GM21367 (cell line): ENCODE measurements around the gene DUOXA2.
"Not testable (repeated sequence)": the region's sequence is repeated elsewhere in the genome, so short reads cannot be mapped to it uniquely, and the experiment has no call there.

Experiments used
- ATAC-seq: cut with Tn5 transposase; IDR thresholded peaks from one replicate; pipeline ENCODE4 v1.9.1; 2021; ENCODE audit not compliant: unreplicated experiment

DUOXA2 gene

GRCh38 chr15:45114076-45114750 lies at the start of gene DUOXA2, which contains the start of gene DUOX2:
TSS of gene DUOXA2 (plus strand) at chr15:45114326. CDS start at chr15:45114606, 280 bp downstream.
TSS of gene DUOX2 (minus strand) at chr15:45114172. CDS start at chr15:45113411, 761 bp downstream.
- no peak for ATAC-seq

DNA sequence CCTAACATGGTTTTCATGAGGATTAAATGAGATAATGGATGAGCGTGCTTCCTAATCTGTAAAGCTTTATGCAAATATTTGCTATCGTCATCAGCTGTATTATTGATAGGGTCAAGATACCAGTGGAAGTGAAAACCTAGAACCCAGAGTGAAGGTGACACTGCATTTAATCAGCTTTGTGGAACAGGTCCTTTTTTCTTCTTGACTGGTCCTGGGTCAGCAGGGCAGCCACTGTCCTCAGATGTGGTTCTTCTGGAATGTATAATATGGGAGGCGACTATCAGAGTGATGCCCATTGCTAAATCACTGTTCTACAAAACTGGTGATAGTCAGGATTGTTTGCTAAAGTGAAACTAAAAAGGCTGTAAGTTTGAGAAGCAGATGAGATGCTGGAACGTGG lies 49.7 kb upstream of the DUOXA2 start:
- no peak for ATAC-seq

- not testable (repeated sequence) for ATAC-seq
Observed at GRCh38 chr15:45069942-45070360, 44.2 kb upstream of the DUOXA2 start.

- not testable (repeated sequence) for ATAC-seq
Observed at GRCh38 chr15:45073602-45074001, 40.5 kb upstream of the DUOXA2 start.

DNA sequence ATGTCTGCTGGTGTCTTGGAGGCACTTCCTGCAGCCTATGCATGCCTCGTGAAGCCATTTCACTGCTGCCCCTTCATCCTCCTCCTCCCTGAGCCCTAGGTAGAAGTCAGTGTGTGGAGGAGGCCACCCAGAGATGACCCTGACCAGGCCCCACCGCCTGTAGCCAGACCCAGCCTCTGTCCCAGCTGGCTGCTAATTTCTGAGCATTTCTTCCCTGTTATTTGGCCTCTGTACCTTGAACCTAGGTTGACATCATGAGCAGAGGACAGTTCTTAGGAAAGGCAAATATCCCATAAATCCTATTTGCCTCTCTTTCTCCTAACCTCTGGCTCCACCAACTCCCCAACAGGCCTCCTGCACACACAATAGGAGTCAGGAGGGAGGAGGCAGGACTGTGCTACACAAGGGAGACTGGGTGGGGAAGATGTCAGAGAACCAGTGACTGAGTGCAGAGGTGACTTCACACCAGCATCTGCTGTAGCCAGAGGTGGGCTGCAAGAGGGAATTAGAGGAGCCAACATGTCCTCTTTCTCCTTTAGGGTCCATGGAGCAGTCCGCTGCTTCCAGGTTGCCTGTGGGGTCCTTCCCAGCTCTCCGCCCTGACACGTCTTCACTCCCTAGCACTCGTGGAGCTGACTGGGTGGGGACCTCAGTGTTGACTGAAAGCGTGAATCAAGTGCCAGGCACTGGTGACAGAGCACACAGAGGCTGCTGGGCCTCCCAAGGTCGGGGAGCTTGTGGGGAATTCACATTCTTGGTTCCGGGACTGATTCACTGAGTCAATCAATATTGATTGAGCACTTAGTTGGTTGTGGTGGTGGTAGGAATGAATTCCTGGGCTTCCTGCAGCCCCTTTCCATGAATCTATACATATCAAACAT lies 38.4 kb upstream of the DUOXA2 start:
- not testable (repeated sequence) for ATAC-seq

DNA sequence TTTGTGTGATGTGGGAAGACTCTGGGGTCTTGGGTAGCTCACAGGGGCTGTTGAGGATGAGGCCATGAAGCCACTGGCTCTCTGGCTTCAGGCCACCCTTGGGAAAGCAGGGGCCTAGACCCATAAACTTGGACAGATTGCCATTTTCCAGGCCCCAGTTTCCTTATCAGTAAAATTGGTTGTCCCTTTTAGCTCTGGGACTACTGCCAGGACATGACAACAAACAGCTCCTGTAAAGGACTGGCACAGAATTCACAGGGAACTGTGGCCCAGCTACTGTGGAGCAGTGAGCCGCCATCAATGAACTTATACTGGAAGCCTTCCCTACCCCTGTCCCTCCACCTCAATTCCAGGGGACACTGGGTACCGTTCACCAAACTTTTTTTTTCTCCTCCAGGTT lies 36.7 kb upstream of the DUOXA2 start:
- not testable (repeated sequence) for ATAC-seq

GRCh38 chr15:45079201-45079600 lies 34.9 kb upstream of the DUOXA2 start:
- ATAC-seq: not testable (repeated sequence)

DNA sequence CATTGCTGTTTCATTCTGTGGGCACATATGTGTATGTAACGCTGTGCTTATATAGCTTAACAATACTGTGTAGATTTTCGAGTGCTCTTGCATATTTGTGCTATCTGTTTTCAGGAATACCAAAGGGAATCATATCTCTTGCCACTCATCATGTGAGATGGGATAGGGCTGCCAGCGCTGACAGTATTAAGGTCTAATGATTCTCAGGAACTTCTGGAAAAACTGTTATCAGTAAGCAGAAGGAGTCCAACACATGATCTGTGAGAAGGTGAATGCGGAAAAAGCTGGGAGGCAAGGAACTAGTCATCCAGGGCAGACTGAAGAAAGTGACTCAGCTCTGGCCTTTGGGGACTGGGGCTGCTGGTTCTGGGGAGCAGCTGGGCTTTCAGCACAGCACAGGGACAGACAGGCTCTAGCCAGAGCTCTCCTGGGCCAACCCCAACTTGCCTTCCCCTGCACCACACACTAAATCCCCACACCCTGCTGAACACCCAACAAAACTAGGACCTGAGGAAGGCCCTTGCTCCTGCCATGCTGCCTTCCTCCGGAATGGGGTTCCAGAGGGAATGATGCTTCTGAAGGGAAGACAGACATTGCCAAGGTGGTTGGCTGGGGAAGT lies 34.4 kb upstream of the DUOXA2 start:
- not testable (repeated sequence) for ATAC-seq

GRCh38 chr15:45080593-45080992 lies 33.5 kb upstream of the DUOXA2 start:
- not testable (repeated sequence) for ATAC-seq

DNA sequence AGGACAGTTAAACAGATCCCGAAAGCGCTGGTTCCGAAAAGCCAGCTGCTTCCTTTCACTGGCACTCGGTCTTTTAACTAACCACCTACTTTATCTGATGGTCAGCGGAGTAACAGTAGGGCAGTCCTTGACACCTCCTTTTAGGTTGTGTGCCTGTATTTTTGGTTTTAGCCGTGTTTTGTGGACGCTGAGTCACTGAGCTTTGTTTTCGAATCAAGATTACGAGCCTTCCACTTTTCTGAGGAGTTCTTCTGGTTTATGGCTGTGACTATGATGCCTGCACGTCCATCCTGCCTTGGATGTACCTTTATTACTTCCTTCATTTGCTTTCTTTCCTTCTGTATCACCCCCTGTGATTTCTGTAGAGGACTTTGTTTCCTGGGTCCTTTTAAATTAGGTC lies 31.7 kb upstream of the DUOXA2 start:
- not testable (repeated sequence) for ATAC-seq

DNA sequence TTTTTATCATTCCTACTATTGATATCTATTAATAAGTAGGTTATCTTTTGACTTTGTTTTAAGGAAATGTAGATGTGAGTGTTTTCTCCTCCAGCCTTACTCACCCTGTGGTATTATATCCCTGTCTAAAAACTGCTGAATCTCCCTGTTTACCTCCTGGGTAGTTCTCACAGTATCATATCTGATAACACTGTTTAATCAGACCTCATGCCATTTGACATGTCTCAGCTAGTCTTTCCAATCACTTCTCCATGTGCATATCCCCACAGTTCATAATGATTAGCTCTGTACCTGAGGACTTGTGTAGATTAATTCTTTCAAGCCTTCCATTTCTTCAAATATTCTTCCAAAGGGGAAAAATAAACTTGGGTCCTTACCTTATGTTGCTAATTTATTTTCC lies 30.9 kb upstream of the DUOXA2 start:
- ATAC-seq: no peak

DNA sequence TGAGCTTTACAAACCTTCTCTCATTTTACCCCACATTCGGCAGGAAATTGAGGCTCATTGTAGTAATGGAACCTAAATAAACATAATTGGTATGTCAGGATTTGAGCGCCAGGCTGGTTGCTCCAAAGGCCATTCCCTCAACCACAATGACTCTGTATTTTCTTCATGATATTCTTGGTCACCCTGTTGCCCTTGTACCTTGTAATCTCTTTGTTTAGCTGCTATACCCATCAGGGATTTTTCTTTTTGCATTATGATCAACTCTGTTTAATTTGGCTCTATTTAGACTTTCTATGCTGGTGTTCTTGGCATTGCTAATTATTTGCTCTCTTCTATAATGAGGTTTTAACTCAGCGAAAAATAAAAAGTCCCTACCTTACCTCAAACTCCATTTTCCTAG lies 30.0 kb upstream of the DUOXA2 start:
- no peak for ATAC-seq

DNA sequence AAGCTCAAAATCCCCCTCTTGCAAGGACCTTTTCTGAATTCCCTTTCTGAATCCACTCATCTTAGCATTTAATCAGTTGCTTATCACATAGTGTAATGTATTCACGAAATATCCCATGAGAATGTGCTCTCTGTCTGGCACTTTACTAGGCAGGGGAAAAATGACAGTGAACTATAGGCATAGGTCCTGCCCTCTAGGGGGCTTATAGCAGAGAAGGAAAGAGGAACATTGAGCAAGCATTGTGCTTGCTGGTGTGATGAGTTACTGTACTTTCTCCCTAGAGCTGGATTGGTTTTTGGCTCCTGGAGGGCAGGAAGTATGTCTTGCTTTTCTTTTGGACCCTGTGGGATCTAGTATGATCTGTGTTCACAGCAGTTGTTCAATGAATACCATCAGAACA lies 26.6 kb upstream of the DUOXA2 start:
- no peak for ATAC-seq

GRCh38 chr15:45088801-45089711 lies 25.1 kb upstream of the DUOXA2 start:
- ATAC-seq: no peak

DNA sequence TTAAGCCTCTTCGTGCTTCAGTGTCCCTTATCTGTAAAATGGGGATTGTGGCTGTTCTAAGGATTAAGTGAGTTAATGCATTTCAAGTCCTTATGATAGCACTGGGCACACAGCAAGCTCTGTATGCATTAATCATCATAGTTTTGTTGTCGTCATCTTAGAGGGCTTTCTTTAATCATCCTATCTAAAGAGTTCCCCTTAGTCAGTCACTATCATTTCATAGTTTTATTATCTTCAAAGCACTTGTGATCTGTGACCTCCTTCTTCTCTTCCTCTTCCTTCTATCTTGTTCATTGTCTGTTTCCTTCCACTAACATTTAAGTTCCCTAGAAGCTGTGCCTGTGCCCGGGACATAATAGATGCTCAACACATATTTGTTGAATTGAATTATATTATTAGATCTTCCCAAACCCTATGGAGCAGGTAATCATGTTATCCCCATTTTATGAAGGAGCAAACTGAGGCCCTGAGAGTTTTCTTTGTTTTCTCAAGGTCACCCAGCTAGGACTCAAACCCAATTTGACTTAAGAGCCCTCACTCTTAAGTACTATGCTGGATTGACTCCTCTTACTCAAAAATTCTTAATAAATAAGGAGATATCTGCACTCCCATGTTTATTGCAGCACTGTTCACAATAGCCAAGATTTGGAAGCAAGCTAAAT lies 24.3 kb upstream of the DUOXA2 start:
- no peak for ATAC-seq

- ATAC-seq: no peak
Observed at GRCh38 chr15:45091161-45091560, 23.0 kb upstream of the DUOXA2 start.

- no peak for ATAC-seq
Observed at GRCh38 chr15:45091576-45091975, 22.6 kb upstream of the DUOXA2 start.

DNA sequence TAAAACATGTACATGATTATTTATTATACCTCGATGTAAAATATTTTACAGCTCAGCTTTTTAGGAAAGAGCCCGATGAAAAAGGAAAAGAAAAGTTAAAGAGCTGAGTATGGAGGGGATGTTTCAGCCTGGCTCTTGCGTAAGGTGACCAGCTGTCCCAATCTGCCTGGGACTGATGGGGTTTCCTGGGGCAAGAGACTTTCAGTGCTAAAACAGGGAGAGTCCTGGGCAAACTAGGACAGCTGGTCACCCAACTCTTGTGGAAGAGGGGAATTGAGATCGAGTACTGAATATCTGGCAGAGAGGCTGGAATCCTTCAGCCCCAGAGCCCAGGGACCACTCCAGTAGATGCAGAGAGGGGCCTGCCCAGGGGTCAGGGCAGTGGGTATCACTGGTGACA lies 21.1 kb upstream of the DUOXA2 start:
- no peak for ATAC-seq

GRCh38 chr15:45093622-45094357 lies 20.3 kb upstream of the DUOXA2 start:
- no peak for ATAC-seq
